HepG2 (cell line): ENCODE results near the gene STAM. TPM values are rescaled to one million over a fixed set of nuclear protein-coding genes. Genes with fewer than 3 reads are reported as not detected.
A peak's percentile ranks its signal among the peaks of the same experiment; 100 is the strongest.

ENCODE experiments used
- ATAC-seq: fragments of 200-7000 bp; cut with Tn5 transposase; 3 replicates; pipeline ENCODE4 v1.9.1; 2020; ENCODE audit warnings: mild to moderate bottlenecking, moderate library complexity
- BruUV-seq: library from RNA; stranded (reverse); fragments of 400-500 nt; replicated peaks from 2 replicates; lab custom pipeline; 2021; lab: Mats Ljungman, UMichigan
- CTCF ChIA-PET: fragments of 300-600 bp; formaldehyde crosslinking; extraction: SDS; loops from one replicate; lab custom pipeline; 2021; ENCODE audit warnings: low total read pairs, inconsistent platforms, low intra/inter-chr PET ratio; lab: Yijun Ruan, JAX
- POLR2A ChIA-PET: fragments of 350-600 bp; sonication (Branson Sonifier 250); formaldehyde crosslinking; loops from one replicate; lab custom pipeline; 2020; ENCODE audit warnings: antibody characterized with exemption, inconsistent platforms; lab: Yijun Ruan, JAX
- DNase-seq: peaks from one replicate; pipeline ENCODE4 v3.0.0-alpha.2; 2015; ENCODE audit warnings: low spot score
- FAIRE-seq: peaks from 3 replicates; lab custom pipeline; 2011; peaks lifted over from hg19 to GRCh38; lab: Jason Lieb, UNC
- H2AFZ ChIP-seq: one replicate; pipeline ENCODE4 v1.6.1; 2011; ENCODE audit warnings: low read length, inconsistent platforms
- H3K27ac ChIP-seq: fragments of 300-600 bp; 3 replicates; pipeline ENCODE4 v1.8.0; 2011; ENCODE audit warnings: mixed run types, mild to moderate bottlenecking, mixed read lengths, low read length, inconsistent platforms; ENCODE audit not compliant: insufficient read depth; ENCODE audit errors: extremely low read length
- H3K27me3 ChIP-seq, 2 experiments: fragments of 200-600 bp in 1 of 2; 2 replicates in 1 of 2; 3 replicates in 1 of 2; pipeline versions ENCODE4 v1.6.0 to v1.8.0; 2011; ENCODE audit warnings: low read length in 2 of 2, mild to moderate bottlenecking in 2 of 2, moderate library complexity in 2 of 2, inconsistent platforms in 1 of 2; ENCODE audit not compliant: insufficient read depth in 2 of 2, control insufficient read depth in 1 of 2
- H3K36me3 ChIP-seq, 2 experiments: fragments of 200-600 bp in 1 of 2; replicated peaks in 1 of 2; 2 replicates in 1 of 2; 3 replicates in 1 of 2; pipeline versions ENCODE4 v1.5.1 to v1.8.0; 2011; ENCODE audit warnings: low read length in 2 of 2, inconsistent platforms in 1 of 2; ENCODE audit not compliant: insufficient read depth in 2 of 2, control insufficient read depth in 1 of 2
- H3K4me1 ChIP-seq: 2 replicates; pipeline ENCODE4 v1.5.1; 2012; ENCODE audit warnings: low read length, inconsistent platforms; ENCODE audit not compliant: insufficient read depth
- H3K4me2 ChIP-seq: 2 replicates; pipeline ENCODE4 v1.6.0; 2011; ENCODE audit warnings: low read depth, low read length, inconsistent platforms
- H3K4me3 ChIP-seq, 3 experiments: fragments of 200-600 bp in 1 of 3; sonication (generic), shearing (Covaris generic) in 1 of 3; replicated peaks in 1 of 3; 2 replicates each; pipeline ENCODE4 v1.5.1; 2011 to 2016; ENCODE audit warnings: low read length in 3 of 3, inconsistent platforms in 2 of 3, low read depth in 2 of 3, mild to moderate bottlenecking in 2 of 3, control low read depth in 1 of 3, mixed read lengths in 1 of 3; ENCODE audit not compliant: insufficient read depth in 1 of 3
- H3K79me2 ChIP-seq: one replicate; pipeline ENCODE4 v1.6.1; 2011; ENCODE audit warnings: low read length, inconsistent platforms; ENCODE audit not compliant: insufficient read depth
- H3K9ac ChIP-seq: 2 replicates; pipeline ENCODE4 v1.6.0; 2011; ENCODE audit warnings: mild to moderate bottlenecking, low read depth, low read length, inconsistent platforms; ENCODE audit not compliant: insufficient read depth
- H3K9me3 ChIP-seq: 2 replicates; pipeline ENCODE4 v1.5.1; 2012; ENCODE audit warnings: mild to moderate bottlenecking, low read length
- H4K20me1 ChIP-seq: 2 replicates; pipeline ENCODE4 v1.6.0; 2011; ENCODE audit warnings: inconsistent platforms, mild to moderate bottlenecking, low read length, moderate library complexity; ENCODE audit not compliant: insufficient read depth
- EHMT2 ChIP-seq: fragments of 200-600 bp; sonication (generic); IDR thresholded peaks from 2 replicates; pipeline ENCODE4 v1.7.0; 2017; ENCODE audit warnings: antibody characterized with exemption, low read depth, low read length, borderline replicate concordance
- ESRRA ChIP-seq: sonication (generic); formaldehyde crosslinking; IDR thresholded peaks from 2 replicates; pipeline ENCODE4 v1.5.1; 2020; ENCODE audit warnings: mild to moderate bottlenecking, low read depth, missing genetic modification reagents
- ETV6 ChIP-seq: sonication (generic); formaldehyde crosslinking; conservative IDR thresholded peaks from 2 replicates; pipeline ENCODE4 v1.4.0; 2020; ENCODE audit warnings: missing genetic modification reagents
- HMG20B ChIP-seq: conservative IDR thresholded peaks from 2 replicates; pipeline ENCODE4 v1.6.1; 2016; ENCODE audit warnings: missing genetic modification reagents, missing compliant biosample characterization
- NFIC ChIP-seq: IDR thresholded peaks from 2 replicates; pipeline ENCODE4 v1.6.1; 2012; ENCODE audit warnings: mild to moderate bottlenecking, low read length, inconsistent platforms
- TBX3 ChIP-seq: fragments of 450-650 bp; IDR thresholded peaks from 2 replicates; pipeline ENCODE4 v1.6.1; 2017; ENCODE audit warnings: antibody characterized with exemption, mild to moderate bottlenecking, inconsistent platforms, borderline replicate concordance
- ZNF644 ChIP-seq: IDR thresholded peaks from 2 replicates; pipeline ENCODE4 v1.6.1; 2016; ENCODE audit warnings: low read depth
- ZNF773 ChIP-seq: sonication (generic); formaldehyde crosslinking; IDR thresholded peaks from 2 replicates; pipeline ENCODE4 v1.4.0; 2020; ENCODE audit warnings: missing genetic modification reagents, borderline replicate concordance
- ZNF850 ChIP-seq: sonication (generic); formaldehyde crosslinking; conservative IDR thresholded peaks from 2 replicates; pipeline ENCODE4 v1.9.0; 2021; ENCODE audit warnings: mild to moderate bottlenecking, missing genetic modification reagents
- WGBS: methylation state at CpG from one replicate; pipeline ENCODE4 v1.1.6; 2017; ENCODE audit warnings: low lambda C conversion rate; 5-methylcytosine and 5-hydroxymethylcytosine counted together
- in situ Hi-C: cut with HindIII; loops from 2 replicates; pipeline ENCODE4 v1.10.0; 2017; ENCODE audit warnings: low pct_unique_long_range_greater_than_20kb; ENCODE audit not compliant: extremely low pct_ligation_motif_present
- intact Hi-C: fragments of 100-400 bp; cut with micrococcal nuclease; formaldehyde crosslinking; loops from one replicate; pipeline ENCODE4 v1.10.0; 2022; ENCODE audit not compliant: unreplicated experiment
- polyA plus RNA-seq, 8 experiments: library from polyadenylated mRNA; depleted of rRNA in 3 of 8; stranded (reverse) in 7 of 8; unstranded in 1 of 8; fragments of >200 nt; fragmentation: Illumina TruSeq in 4 of 8; extraction: Trizol in 4 of 8; gene quantifications; 2 replicates each; pipeline versions ENCODE4 v1.2.1 to v1.2.3, GENCODE V29; 2011 to 2016; ENCODE audit warnings: low read depth in 4 of 8, missing spikeins in 1 of 8, mixed read lengths in 1 of 8; ENCODE audit not compliant: insufficient read depth in 1 of 8
- total RNA-seq, 5 experiments: library from RNA; depleted of rRNA; stranded (reverse); fragments of >200 nt; fragmentation: Illumina TruSeq; extraction: Trizol; gene quantifications; 2 replicates each; pipeline ENCODE4 v1.2.3, GENCODE V29; 2016; ENCODE audit warnings: low read depth in 1 of 5
- TF ChIP-seq, protein P1 (sequence below): sonication (generic); formaldehyde crosslinking; IDR thresholded peaks from 2 replicates; pipeline ENCODE4 v1.4.0; 2020; ENCODE audit warnings: missing genetic modification reagents, mild to moderate bottlenecking, borderline replicate concordance
- TF ChIP-seq, protein P2 (sequence below): sonication (generic); formaldehyde crosslinking; IDR thresholded peaks from 2 replicates; pipeline ENCODE4 v1.5.1; 2020; ENCODE audit warnings: mild to moderate bottlenecking, missing genetic modification reagents, moderate library complexity
- TF ChIP-seq, protein P3 (sequence below): sonication (generic); formaldehyde crosslinking; IDR thresholded peaks from 2 replicates; pipeline ENCODE4 v1.8.0; 2022; ENCODE audit warnings: mild to moderate bottlenecking, missing genetic modification reagents; ENCODE audit not compliant: insufficient replicate concordance
- TF ChIP-seq, protein P4 (sequence below): sonication (generic); formaldehyde crosslinking; IDR thresholded peaks from 2 replicates; pipeline ENCODE4 v1.8.1; 2023; ENCODE audit warnings: missing genetic modification reagents, inconsistent platforms, borderline replicate concordance

Gene STAM
- total and polyA plus RNA-seq, 2 of the 13 experiments (the other 11 are each of a cell fraction or from before 2014, with no cell fraction given) = 19.5 to 25.1 TPM

DNA sequence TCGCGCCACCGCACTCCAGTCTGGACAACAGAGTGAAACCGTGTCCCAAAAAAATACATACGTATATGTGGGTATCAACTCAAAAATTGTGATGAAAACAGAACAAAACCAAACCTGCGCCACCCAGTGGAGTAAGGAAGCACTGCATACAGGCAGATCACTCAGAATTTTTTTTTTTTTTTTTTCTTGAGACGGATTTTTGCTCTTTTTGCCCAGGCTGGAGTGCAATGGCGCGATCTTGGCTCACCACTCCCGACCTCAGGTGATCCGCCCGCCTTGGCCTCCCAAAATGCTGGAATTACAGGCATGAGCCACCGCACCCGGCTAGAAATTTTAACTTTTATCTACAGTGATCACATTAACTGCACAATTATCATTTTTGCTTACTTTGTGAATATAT, 99.0 kb downstream of the STAM start (continued):
- TF ChIP-seq, protein P1, sequence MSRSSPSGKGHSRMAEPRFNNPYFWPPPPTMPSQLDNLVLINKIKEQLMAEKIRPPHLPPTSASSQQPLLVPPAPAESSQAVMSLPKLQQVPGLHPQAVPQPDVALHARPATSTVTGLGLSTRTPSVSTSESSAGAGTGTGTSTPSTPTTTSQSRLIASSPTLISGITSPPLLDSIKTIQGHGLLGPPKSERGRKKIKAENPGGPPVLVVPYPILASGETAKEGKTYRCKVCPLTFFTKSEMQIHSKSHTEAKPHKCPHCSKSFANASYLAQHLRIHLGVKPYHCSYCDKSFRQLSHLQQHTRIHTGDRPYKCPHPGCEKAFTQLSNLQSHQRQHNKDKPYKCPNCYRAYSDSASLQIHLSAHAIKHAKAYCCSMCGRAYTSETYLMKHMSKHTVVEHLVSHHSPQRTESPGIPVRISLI = peak; percentile 84
- TF ChIP-seq ESRRA (CRISPR knock-in tag) = no peak
- TF ChIP-seq NFIC = no peak
- no peak for TF ChIP-seq ZNF773

DNA sequence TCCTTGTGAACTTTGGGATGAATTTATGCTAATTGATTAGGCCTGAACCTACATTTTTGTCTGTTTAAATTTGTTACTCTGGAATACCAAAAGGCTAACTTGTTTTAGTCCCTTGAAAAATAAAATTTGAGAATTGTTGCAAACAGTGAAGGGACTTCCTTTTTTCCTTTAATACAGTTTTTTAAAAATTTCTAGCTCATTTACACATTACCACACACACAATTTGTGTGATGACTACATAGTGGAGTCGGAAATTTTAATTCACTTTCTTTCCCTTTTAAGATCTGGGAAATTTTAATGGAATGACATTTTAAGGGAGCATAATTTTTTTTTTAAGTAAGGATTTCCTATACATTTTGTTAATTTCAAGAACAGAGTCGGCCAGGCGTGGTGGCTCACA, 99.5 kb downstream of the STAM start:
- no peaks in the 10 kb centered on the region for H3K9me3 ChIP-seq
- no TSS peak for BruUV-seq
- POLR2A ChIA-PET = no interaction called here
- FAIRE-seq (no peak), DNase-seq (no peak), ATAC-seq (no peak)
- H4K20me1 ChIP-seq = no peaks in the 10 kb centered on the region
- no peaks in the 10 kb centered on the region for H3K36me3 ChIP-seq
- intact Hi-C loops (loop anchor here (1.0 to 5.0 kb wide), 2 partner anchors 71 to 136 kb away; no protein-coding TSS in a partner anchor), in situ Hi-C loops (loop anchor here (5.0 kb wide), 1 partner anchor 136 kb away; no protein-coding TSS in a partner anchor)
- no peak overlapping the region for H3K27ac ChIP-seq
- no peak overlapping the region for H3K4me2 ChIP-seq
- peaks cover 22% of the 10 kb centered on the region for H3K4me1 ChIP-seq
- H3K4me3 ChIP-seq = no peak overlapping the region
- H3K79me2 ChIP-seq = no peaks in the 10 kb centered on the region
- H3K9ac ChIP-seq = no peak overlapping the region
- 77% methylated on average over 3 of the region's 3 CpGs for WGBS
- no peak overlapping the region for H2AFZ ChIP-seq
- no peaks in the 10 kb centered on the region; a peak in 1 of 5 replicates for H3K27me3 ChIP-seq
- TF ChIP-seq, protein P2, sequence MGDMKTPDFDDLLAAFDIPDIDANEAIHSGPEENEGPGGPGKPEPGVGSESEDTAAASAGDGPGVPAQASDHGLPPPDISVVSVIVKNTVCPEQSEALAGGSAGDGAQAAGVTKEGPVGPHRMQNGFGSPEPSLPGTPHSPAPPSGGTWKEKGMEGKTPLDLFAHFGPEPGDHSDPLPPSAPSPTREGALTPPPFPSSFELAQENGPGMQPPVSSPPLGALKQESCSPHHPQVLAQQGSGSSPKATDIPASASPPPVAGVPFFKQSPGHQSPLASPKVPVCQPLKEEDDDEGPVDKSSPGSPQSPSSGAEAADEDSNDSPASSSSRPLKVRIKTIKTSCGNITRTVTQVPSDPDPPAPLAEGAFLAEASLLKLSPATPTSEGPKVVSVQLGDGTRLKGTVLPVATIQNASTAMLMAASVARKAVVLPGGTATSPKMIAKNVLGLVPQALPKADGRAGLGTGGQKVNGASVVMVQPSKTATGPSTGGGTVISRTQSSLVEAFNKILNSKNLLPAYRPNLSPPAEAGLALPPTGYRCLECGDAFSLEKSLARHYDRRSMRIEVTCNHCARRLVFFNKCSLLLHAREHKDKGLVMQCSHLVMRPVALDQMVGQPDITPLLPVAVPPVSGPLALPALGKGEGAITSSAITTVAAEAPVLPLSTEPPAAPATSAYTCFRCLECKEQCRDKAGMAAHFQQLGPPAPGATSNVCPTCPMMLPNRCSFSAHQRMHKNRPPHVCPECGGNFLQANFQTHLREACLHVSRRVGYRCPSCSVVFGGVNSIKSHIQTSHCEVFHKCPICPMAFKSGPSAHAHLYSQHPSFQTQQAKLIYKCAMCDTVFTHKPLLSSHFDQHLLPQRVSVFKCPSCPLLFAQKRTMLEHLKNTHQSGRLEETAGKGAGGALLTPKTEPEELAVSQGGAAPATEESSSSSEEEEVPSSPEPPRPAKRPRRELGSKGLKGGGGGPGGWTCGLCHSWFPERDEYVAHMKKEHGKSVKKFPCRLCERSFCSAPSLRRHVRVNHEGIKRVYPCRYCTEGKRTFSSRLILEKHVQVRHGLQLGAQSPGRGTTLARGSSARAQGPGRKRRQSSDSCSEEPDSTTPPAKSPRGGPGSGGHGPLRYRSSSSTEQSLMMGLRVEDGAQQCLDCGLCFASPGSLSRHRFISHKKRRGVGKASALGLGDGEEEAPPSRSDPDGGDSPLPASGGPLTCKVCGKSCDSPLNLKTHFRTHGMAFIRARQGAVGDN (CRISPR knock-in tag) = no peak
- no peak for TF ChIP-seq ZNF850
- TF ChIP-seq HMG20B = no peak
- TF ChIP-seq TBX3 = no peak
- no peak for TF ChIP-seq ETV6 (CRISPR knock-in tag)
- no peak for TF ChIP-seq EHMT2
- TF ChIP-seq, protein P3, sequence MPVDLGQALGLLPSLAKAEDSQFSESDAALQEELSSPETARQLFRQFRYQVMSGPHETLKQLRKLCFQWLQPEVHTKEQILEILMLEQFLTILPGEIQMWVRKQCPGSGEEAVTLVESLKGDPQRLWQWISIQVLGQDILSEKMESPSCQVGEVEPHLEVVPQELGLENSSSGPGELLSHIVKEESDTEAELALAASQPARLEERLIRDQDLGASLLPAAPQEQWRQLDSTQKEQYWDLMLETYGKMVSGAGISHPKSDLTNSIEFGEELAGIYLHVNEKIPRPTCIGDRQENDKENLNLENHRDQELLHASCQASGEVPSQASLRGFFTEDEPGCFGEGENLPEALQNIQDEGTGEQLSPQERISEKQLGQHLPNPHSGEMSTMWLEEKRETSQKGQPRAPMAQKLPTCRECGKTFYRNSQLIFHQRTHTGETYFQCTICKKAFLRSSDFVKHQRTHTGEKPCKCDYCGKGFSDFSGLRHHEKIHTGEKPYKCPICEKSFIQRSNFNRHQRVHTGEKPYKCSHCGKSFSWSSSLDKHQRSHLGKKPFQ = no peak
- TF ChIP-seq ZNF644 (CRISPR knock-in tag) = no peak
- TF ChIP-seq, protein P4, sequence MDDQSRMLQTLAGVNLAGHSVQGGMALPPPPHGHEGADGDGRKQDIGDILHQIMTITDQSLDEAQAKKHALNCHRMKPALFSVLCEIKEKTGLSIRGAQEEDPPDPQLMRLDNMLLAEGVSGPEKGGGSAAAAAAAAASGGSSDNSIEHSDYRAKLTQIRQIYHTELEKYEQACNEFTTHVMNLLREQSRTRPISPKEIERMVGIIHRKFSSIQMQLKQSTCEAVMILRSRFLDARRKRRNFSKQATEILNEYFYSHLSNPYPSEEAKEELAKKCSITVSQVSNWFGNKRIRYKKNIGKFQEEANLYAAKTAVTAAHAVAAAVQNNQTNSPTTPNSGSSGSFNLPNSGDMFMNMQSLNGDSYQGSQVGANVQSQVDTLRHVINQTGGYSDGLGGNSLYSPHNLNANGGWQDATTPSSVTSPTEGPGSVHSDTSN (CRISPR knock-in tag) = no peak
- CTCF ChIA-PET = interaction anchor here (1.2 to 3.6 kb wide), 2 partner anchors 135 to 138 kb away, joined by 3 to 43 read pairs; no protein-coding TSS in a partner anchor
